Gastroesophageal sphincter (tissue), 3 donors: Measurements from ENCODE around the gene SPATA31E1.

Experiments
- CTCF ChIP-seq, 4 experiments: fragments of 200-600 bp in 2 of 4; fragments of 450-650 bp in 2 of 4; sonication (generic) in 1 of 4; IDR thresholded peaks; one replicate each; pipeline ENCODE4 v1.5.1; 2017 to 2019; ENCODE audit warnings: antibody characterized with exemption in 4 of 4, mild to moderate bottlenecking in 2 of 4, moderate library complexity in 2 of 4
- EP300 ChIP-seq: sonication (generic); formaldehyde crosslinking; IDR thresholded peaks from one replicate; pipeline ENCODE4 v1.6.1; 2017; ENCODE audit warnings: antibody characterized with exemption, mild to moderate bottlenecking

GRCh38 chr9:87834357-87834756 is 48.3 kb upstream of the SPATA31E1 start:
- TF ChIP-seq EP300 (no peak), CTCF (IDR thresholded peaks at IDR 0.05) (no peak)
